Mononuclear cell (primary cell): ENCODE data around the gene CDV3. TPM values are rescaled to one million over a fixed set of nuclear protein-coding genes. Genes with fewer than 3 reads are reported as not detected.
"Not testable (repeated sequence)": the region's sequence is repeated elsewhere in the genome, so short reads cannot be mapped to it uniquely, and the experiment has no call there.

ENCODE experiments used
- H3K27me3 ChIP-seq: 2 replicates; pipeline ENCODE4 v1.6.0; 2011; ENCODE audit warnings: low read length, control low read depth; ENCODE audit not compliant: insufficient read depth
- H3K4me1 ChIP-seq: 2 replicates; pipeline ENCODE4 v1.5.1; 2011; ENCODE audit warnings: mild to moderate bottlenecking, low read length, control low read depth; ENCODE audit not compliant: insufficient read depth
- H3K4me3 ChIP-seq: 2 replicates; pipeline ENCODE4 v1.5.1; 2011; ENCODE audit warnings: mild to moderate bottlenecking, low read length, moderate library complexity
- H3K9me3 ChIP-seq: 2 replicates; pipeline ENCODE4 v1.5.1; 2011; ENCODE audit warnings: low read depth, mild to moderate bottlenecking, control low read depth, low read length
- total RNA-seq: library from RNA; depleted of rRNA; stranded (reverse); fragments of >200 nt; gene quantifications from one replicate; pipeline ENCODE4 v1.2.3, GENCODE V29; 2012

Gene CDV3
- total RNA-seq, 1 donor: 200 TPM

DNA sequence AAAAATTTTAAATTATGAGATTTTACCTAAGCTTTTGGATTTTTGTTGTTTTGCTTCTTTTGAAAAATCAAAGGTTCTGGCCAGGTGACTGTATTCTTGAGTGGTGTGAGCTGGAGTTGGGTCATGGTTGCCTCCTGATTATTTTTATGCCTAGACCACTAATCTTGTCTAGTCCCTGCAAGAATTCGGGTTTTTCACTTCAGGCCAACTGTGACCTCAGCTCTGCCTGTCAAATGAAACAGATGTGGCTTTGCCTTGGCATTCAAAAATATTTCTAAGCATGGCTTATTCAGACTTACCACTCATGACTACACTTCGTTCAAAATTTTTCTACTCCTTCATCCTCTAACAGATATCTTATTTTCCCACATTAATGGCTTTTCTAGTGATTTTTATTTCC lies 25.4 kb upstream of the CDV3 start:
- Histone ChIP-seq H3K4me1 (peaks cover 8% of the 10 kb centered on the region), H3K4me3 (no peak overlapping the region), H3K27me3 (no peaks in the 10 kb centered on the region), H3K9me3 (no peaks in the 10 kb centered on the region)

DNA sequence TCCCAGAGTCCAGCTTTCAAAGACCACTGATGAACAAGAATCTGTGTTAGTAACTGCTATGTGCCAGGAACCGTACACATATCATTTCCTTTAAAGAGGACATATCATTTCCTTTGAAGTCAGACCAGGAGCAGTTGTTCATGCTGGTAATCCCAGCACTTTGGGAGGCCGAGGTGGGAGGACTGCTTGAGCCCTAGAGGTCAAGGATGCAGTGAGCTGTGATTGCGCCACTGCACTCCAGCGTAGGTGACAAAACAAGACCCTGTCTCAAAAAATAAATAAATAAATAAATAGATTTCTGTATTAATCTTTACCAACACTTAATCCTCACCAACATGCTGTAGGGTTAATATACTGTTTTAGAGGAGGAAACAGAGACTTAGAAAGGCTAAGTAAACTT lies 23.9 kb upstream of the CDV3 start:
- Histone ChIP-seq H3K27me3 (no peaks in the 10 kb centered on the region), H3K4me1 (peaks cover 8% of the 10 kb centered on the region), H3K9me3 (no peaks in the 10 kb centered on the region), H3K4me3 (no peak overlapping the region)

DNA sequence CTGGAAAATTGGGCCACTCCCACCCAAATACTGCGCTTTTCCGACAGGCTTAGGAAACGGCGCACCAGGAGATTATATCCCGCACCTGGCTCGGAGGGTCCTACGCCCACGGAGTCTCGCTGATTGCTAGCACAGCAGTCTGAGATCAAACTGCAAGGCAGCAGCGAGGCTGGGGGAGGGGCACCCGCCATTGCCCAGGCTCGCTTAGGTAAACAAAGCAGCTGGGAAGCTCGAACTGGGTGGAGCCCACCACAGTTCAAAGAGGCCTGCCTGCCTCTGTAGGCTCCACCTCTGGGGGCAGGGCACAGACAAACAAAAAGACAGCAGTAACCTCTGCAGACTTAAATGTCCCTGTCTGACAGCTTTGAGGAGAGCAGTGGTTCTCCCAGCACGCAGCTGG lies 21.9 kb upstream of the CDV3 start:
- not testable (repeated sequence) for H3K27me3 ChIP-seq, H3K9me3 ChIP-seq, H3K4me1 ChIP-seq, H3K4me3 ChIP-seq

GRCh38 chr3:133561679-133562078 lies 11.8 kb upstream of the CDV3 start:
- no peaks in the 10 kb centered on the region for H3K27me3 ChIP-seq
- no peak overlapping the region for H3K4me3 ChIP-seq
- H3K9me3 ChIP-seq: no peaks in the 10 kb centered on the region
- H3K4me1 ChIP-seq: peaks cover 8% of the 10 kb centered on the region

- Histone ChIP-seq H3K4me3 (no peak overlapping the region), H3K9me3 (no peaks in the 10 kb centered on the region), H3K4me1 (peaks cover 14% of the 10 kb centered on the region), H3K27me3 (no peaks in the 10 kb centered on the region)
Observed at GRCh38 chr3:133562376-133562775, 11.1 kb upstream of the CDV3 start.

- peaks cover 15% of the 10 kb centered on the region for H3K4me1 ChIP-seq
- no peaks in the 10 kb centered on the region for H3K27me3 ChIP-seq
- H3K9me3 ChIP-seq: no peaks in the 10 kb centered on the region
- H3K4me3 ChIP-seq: no peak overlapping the region
Observed at GRCh38 chr3:133563186-133563591, 10.3 kb upstream of the CDV3 start.

- peaks cover 21% of the 10 kb centered on the region for H3K4me1 ChIP-seq
- H3K9me3 ChIP-seq: no peaks in the 10 kb centered on the region
- H3K4me3 ChIP-seq: no peak overlapping the region
- no peaks in the 10 kb centered on the region for H3K27me3 ChIP-seq
Observed at GRCh38 chr3:133563816-133564215, 9.7 kb upstream of the CDV3 start.

GRCh38 chr3:133568294-133569014 lies 5.0 kb upstream of the CDV3 start:
- H3K9me3 ChIP-seq: no peaks in the 10 kb centered on the region
- H3K4me3 ChIP-seq: no peak overlapping the region
- H3K27me3 ChIP-seq: no peaks in the 10 kb centered on the region
- H3K4me1 ChIP-seq: peaks cover 42% of the 10 kb centered on the region

- no peaks in the 10 kb centered on the region for H3K27me3 ChIP-seq
- H3K4me3 ChIP-seq: no peak overlapping the region
- H3K4me1 ChIP-seq: peaks cover 48% of the 10 kb centered on the region
- H3K9me3 ChIP-seq: no peaks in the 10 kb centered on the region
Observed at GRCh38 chr3:133570139-133570936, 3.1 kb upstream of the CDV3 start.

GRCh38 chr3:133570937-133571320 lies 2.6 kb upstream of the CDV3 start:
- no peaks in the 10 kb centered on the region for H3K27me3 ChIP-seq
- no peaks in the 10 kb centered on the region for H3K9me3 ChIP-seq
- peaks cover 54% of the 10 kb centered on the region for H3K4me1 ChIP-seq
- H3K4me3 ChIP-seq: no peak overlapping the region

- H3K27me3 ChIP-seq: no peaks in the 10 kb centered on the region
- H3K4me3 ChIP-seq: peak overlapping the region; percentile 15
- peaks cover 63% of the 10 kb centered on the region for H3K4me1 ChIP-seq
- H3K9me3 ChIP-seq: no peaks in the 10 kb centered on the region
Observed at GRCh38 chr3:133572158-133573053, 1.1 kb upstream of the CDV3 start.

DNA sequence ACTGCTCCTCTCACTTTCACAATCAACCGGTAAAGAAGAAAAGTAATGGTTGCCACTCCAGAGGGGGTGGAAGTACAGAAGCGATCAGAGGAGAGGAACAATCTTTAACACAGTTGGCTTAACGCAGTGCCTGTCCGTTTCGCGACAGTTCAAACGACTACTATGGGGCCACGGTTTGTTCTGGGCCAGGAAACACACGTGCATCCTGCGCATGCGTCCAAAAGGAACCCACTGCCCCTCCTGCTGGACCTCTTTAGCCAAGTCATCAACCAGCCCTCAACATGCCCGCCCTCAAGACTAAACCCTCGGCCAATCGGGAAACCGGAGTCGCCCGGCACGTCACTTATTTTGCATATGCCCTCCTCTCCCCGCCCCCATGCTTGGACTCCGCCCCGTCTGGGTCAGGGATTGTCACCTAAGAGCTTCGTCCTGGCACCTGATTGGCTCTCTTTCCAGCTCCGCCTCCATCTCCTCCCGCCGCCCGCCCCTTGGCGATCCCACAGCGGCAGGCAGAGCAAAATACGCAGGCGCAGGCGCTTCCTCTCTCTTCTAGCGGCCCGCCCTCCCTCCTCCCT lies 345 bp upstream of the CDV3 start:
- H3K4me3 ChIP-seq: peak overlapping the region; percentile 89
- no peaks in the 10 kb centered on the region for H3K27me3 ChIP-seq
- peaks cover 70% of the 10 kb centered on the region for H3K4me1 ChIP-seq
- H3K9me3 ChIP-seq: no peaks in the 10 kb centered on the region

- no peaks in the 10 kb centered on the region for H3K27me3 ChIP-seq
- H3K4me1 ChIP-seq: peaks cover 75% of the 10 kb centered on the region
Observed at GRCh38 chr3:133574260-133574881, 885 bp downstream of the CDV3 start.

GRCh38 chr3:133575086-133575485 lies 1.6 kb downstream of the CDV3 start:
- Histone ChIP-seq H3K4me3 (peak overlapping the region; percentile 89), H3K27me3 (no peaks in the 10 kb centered on the region), H3K4me1 (peaks cover 76% of the 10 kb centered on the region), H3K9me3 (no peaks in the 10 kb centered on the region)

More at GRCh38 chr3:133574260-133574881, 885 bp downstream of the CDV3 start:
- Histone ChIP-seq H3K9me3 (no peaks in the 10 kb centered on the region), H3K4me3 (peak overlapping the region; percentile 89)
